Caco-2 (cell line): Measurements from ENCODE around the gene ACOXL. TPM values are rescaled to one million over a fixed set of nuclear protein-coding genes. Genes with fewer than 3 reads are reported as not detected.

Experiments
- BruUV-seq: library from RNA; stranded (reverse); fragments of 400-500 nt; replicated peaks from 2 replicates; lab custom pipeline; 2021; lab: Mats Ljungman, UMichigan
- CTCF ChIA-PET: fragments of 300-600 bp; sonication (Branson Sonifier 250); formaldehyde crosslinking; loops from one replicate; lab custom pipeline; 2022; ENCODE audit warnings: antibody characterized with exemption; lab: Charles Lee
- POLR2A ChIA-PET: fragments of 300-600 bp; sonication (Branson Sonifier 250); formaldehyde crosslinking; loops from one replicate; lab custom pipeline; 2022; ENCODE audit warnings: antibody characterized with exemption; lab: Charles Lee
- DNase-seq, 2 experiments: peaks; one replicate each; pipeline versions ENCODE4 v3.0.0 to v3.0.0-alpha.2; 2020 to 2022
- H3K27me3 ChIP-seq: replicated peaks from 2 replicates; pipeline ENCODE4 v1.6.0; 2011; ENCODE audit warnings: low read length; ENCODE audit not compliant: control insufficient read depth, insufficient read depth
- H3K36me3 ChIP-seq: 2 replicates; pipeline ENCODE4 v1.5.1; 2011; ENCODE audit warnings: low read length; ENCODE audit not compliant: control insufficient read depth, insufficient read depth
- H3K4me1 ChIP-seq: fragments of 250-450 bp; sonication (Bioruptor Pico); 2 replicates; pipeline ENCODE4 v1.5.1; 2020; ENCODE audit warnings: mild to moderate bottlenecking
- H3K4me3 ChIP-seq: 2 replicates; pipeline ENCODE4 v1.5.1; 2011; ENCODE audit warnings: low read depth, mild to moderate bottlenecking, control low read depth, low read length
- H3K9me3 ChIP-seq: fragments of 250-450 bp; sonication (Bioruptor Pico); 2 replicates; pipeline ENCODE4 v1.5.1; 2020; ENCODE audit warnings: mild to moderate bottlenecking, moderate library complexity
- H3K27ac Mint-ChIP-seq: one replicate; pipeline ENCODE4 v1.8.0; 2022; ENCODE audit warnings: mixed read lengths; ENCODE audit not compliant: unreplicated experiment
- H3K27me3 Mint-ChIP-seq: one replicate; pipeline ENCODE4 v1.8.0; 2022; ENCODE audit warnings: mixed read lengths; ENCODE audit not compliant: insufficient read depth, unreplicated experiment
- H3K36me3 Mint-ChIP-seq: one replicate; pipeline ENCODE4 v1.8.0; 2022; ENCODE audit warnings: mild to moderate bottlenecking, mixed read lengths; ENCODE audit not compliant: insufficient read depth, unreplicated experiment
- H3K4me1 Mint-ChIP-seq: one replicate; pipeline ENCODE4 v1.8.0; 2022; ENCODE audit warnings: low read depth, mixed read lengths; ENCODE audit not compliant: unreplicated experiment
- H3K4me3 Mint-ChIP-seq: one replicate; pipeline ENCODE4 v1.8.0; 2022; ENCODE audit warnings: mild to moderate bottlenecking, moderate library complexity, mixed read lengths; ENCODE audit not compliant: unreplicated experiment
- H3K9me3 Mint-ChIP-seq: one replicate; pipeline ENCODE4 v1.8.0; 2022; ENCODE audit warnings: mixed read lengths; ENCODE audit not compliant: unreplicated experiment
- CTCF ChIP-seq, 2 experiments: fragments of 200-600 bp in 1 of 2; IDR thresholded peaks; 1 replicate in 1 of 2; 2 replicates in 1 of 2; pipeline versions ENCODE4 v1.5.1 to v1.8.0; 2011 to 2022; ENCODE audit warnings: antibody characterized with exemption in 1 of 2, control low read depth in 1 of 2, inconsistent platforms in 1 of 2, low read depth in 1 of 2, low read length in 1 of 2, mild to moderate bottlenecking in 1 of 2, moderate library complexity in 1 of 2; ENCODE audit not compliant: insufficient read depth in 1 of 2, severe bottlenecking in 1 of 2, unreplicated experiment in 1 of 2
- intact Hi-C: fragments of 100-400 bp; cut with micrococcal nuclease; formaldehyde crosslinking; loops from one replicate; pipeline ENCODE4 v1.10.0; 2022; ENCODE audit not compliant: unreplicated experiment
- total RNA-seq: library from RNA; stranded (reverse); gene quantifications from 2 replicates; pipeline ENCODE4 v1.2.3, GENCODE V29; 2022

ACOXL gene
- total RNA-seq, 1 experiment from 2014 or later, result 2.6 TPM

GRCh38 chr2:110984694-110985490 lies 252.5 kb downstream of the ACOXL start:
- ChIA-PET CTCF (no interaction called here), POLR2A (no interaction called here)
- no peaks in the 10 kb centered on the region for H3K4me1 ChIP-seq
- no peak for DNase-seq
- intact Hi-C loops, result no loop called here
- H3K4me3 ChIP-seq, result no peak overlapping the region
- H3K27me3 Mint-ChIP-seq, result peaks cover 10% of the 10 kb centered on the region
- H3K4me1 Mint-ChIP-seq, result no peaks in the 10 kb centered on the region
- H3K9me3 ChIP-seq, result no peaks in the 10 kb centered on the region
- no TSS peak for BruUV-seq
- no peaks in the 10 kb centered on the region for H3K27me3 ChIP-seq
- H3K36me3 ChIP-seq, result no peaks in the 10 kb centered on the region
- no peaks in the 10 kb centered on the region for H3K36me3 Mint-ChIP-seq
- TF ChIP-seq CTCF (IDR thresholded peaks at IDR 0.05; ENCODE audit: insufficient read depth in 1 of 2, low read depth in 1 of 2, low read length in 1 of 2, severe bottlenecking in 1 of 2, unreplicated experiment in 1 of 2), result no peak
- H3K9me3 Mint-ChIP-seq, result no peaks in the 10 kb centered on the region
- H3K27ac Mint-ChIP-seq, result no peak overlapping the region
- H3K4me3 Mint-ChIP-seq, result no peak overlapping the region

GRCh38 chr2:110990440-110990839 lies 258.1 kb downstream of the ACOXL start:
- DNase-seq, result no peak
- POLR2A ChIA-PET, result no interaction called here
- Mint-ChIP-seq H3K27me3 (peaks cover 3% of the 10 kb centered on the region), H3K36me3 (no peaks in the 10 kb centered on the region), H3K4me1 (no peaks in the 10 kb centered on the region), H3K4me3 (no peak overlapping the region), H3K27ac (no peak overlapping the region), H3K9me3 (no peaks in the 10 kb centered on the region)
- Histone ChIP-seq H3K36me3 (no peaks in the 10 kb centered on the region), H3K4me1 (no peaks in the 10 kb centered on the region), H3K4me3 (no peak overlapping the region), H3K27me3 (no peaks in the 10 kb centered on the region), H3K9me3 (no peaks in the 10 kb centered on the region)
- CTCF ChIA-PET, result no interaction called here
- intact Hi-C loops, result no loop called here
- TF ChIP-seq CTCF (IDR thresholded peaks at IDR 0.05; ENCODE audit: insufficient read depth in 1 of 2, low read depth in 1 of 2, low read length in 1 of 2, severe bottlenecking in 1 of 2, unreplicated experiment in 1 of 2), result no peak
- no TSS peak for BruUV-seq

- no peak for DNase-seq
- no peaks in the 10 kb centered on the region for H3K36me3 ChIP-seq
- no peak for TF ChIP-seq CTCF (IDR thresholded peaks at IDR 0.05; ENCODE audit: insufficient read depth in 1 of 2, low read depth in 1 of 2, low read length in 1 of 2, severe bottlenecking in 1 of 2, unreplicated experiment in 1 of 2)
- ChIA-PET CTCF (no interaction called here), POLR2A (no interaction called here)
- no peaks in the 10 kb centered on the region for H3K9me3 Mint-ChIP-seq
- no peaks in the 10 kb centered on the region for H3K9me3 ChIP-seq
- intact Hi-C loops, result no loop called here
- no peaks in the 10 kb centered on the region for H3K27me3 ChIP-seq
- no peak overlapping the region for H3K27ac Mint-ChIP-seq
- no peak overlapping the region for H3K4me3 Mint-ChIP-seq
- H3K4me1 Mint-ChIP-seq, result no peaks in the 10 kb centered on the region
- H3K4me3 ChIP-seq, result no peak overlapping the region
- no peaks in the 10 kb centered on the region for H3K36me3 Mint-ChIP-seq
- H3K27me3 Mint-ChIP-seq, result peaks cover 5% of the 10 kb centered on the region
- H3K4me1 ChIP-seq, result no peaks in the 10 kb centered on the region
- BruUV-seq, result no TSS peak
These were observed 259.5 kb downstream of the ACOXL start for GRCh38 chr2:110991911-110992310.
